Jurkat, Clone E6-1 (cell line): ENCODE results near the gene ZBTB16. TPM values are rescaled to one million over a fixed set of nuclear protein-coding genes. Genes with fewer than 3 reads are reported as not detected.

ENCODE experiments used
- DNase-seq: peaks from one replicate; pipeline ENCODE4 v3.0.0-alpha.2; 2011; ENCODE audit warnings: low read depth, low spot score
- H3K4me3 ChIP-seq: 2 replicates; pipeline ENCODE4 v1.5.1; 2011; ENCODE audit warnings: mild to moderate bottlenecking, low read length, control low read depth, moderate library complexity
- polyA plus RNA-seq: library from polyadenylated mRNA; unstranded; fragments of >200 nt; gene quantifications from one replicate; pipeline ENCODE4 v1.2.1, GENCODE V29; 2012; ENCODE audit warnings: missing spikeins; ENCODE audit not compliant: insufficient read length, insufficient read depth

Gene ZBTB16
- polyA plus RNA-seq, result 2.8 TPM

- H3K4me3 ChIP-seq, result peak within 1 kb of the TSS; percentile 46
- no peak for DNase-seq
These were observed at the start of gene ZBTB16 for GRCh38 chr11:114059278-114059983. Gene ZBTB16, plus strand, starts transcription at chr11:114059711. Its CDS starts 3,590 bp downstream, at chr11:114063301.

- no peak for DNase-seq
- no peak overlapping the region for H3K4me3 ChIP-seq
These were observed 48.6 kb upstream of the ZBTB16 start for GRCh38 chr11:114010931-114011330.

- no peak overlapping the region for H3K4me3 ChIP-seq
- no peak for DNase-seq
These were observed 48.1 kb upstream of the ZBTB16 start for GRCh38 chr11:114011443-114011842.

GRCh38 chr11:114015117-114015516, 44.4 kb upstream of the ZBTB16 start:
- no peak overlapping the region for H3K4me3 ChIP-seq
- no peak for DNase-seq

- no peak for DNase-seq
These were observed 42.5 kb upstream of the ZBTB16 start for GRCh38 chr11:114016986-114017385.

GRCh38 chr11:114017723-114018122, 41.8 kb upstream of the ZBTB16 start:
- no peak overlapping the region for H3K4me3 ChIP-seq
- no peak for DNase-seq

More at GRCh38 chr11:114016986-114017385, 42.5 kb upstream of the ZBTB16 start:
- H3K4me3 ChIP-seq, result no peak overlapping the region

GRCh38 chr11:114019046-114019445, 40.5 kb upstream of the ZBTB16 start:
- H3K4me3 ChIP-seq, result no peak overlapping the region
- DNase-seq, result no peak

GRCh38 chr11:114019574-114019973, 39.9 kb upstream of the ZBTB16 start:
- DNase-seq, result no peak
- no peak overlapping the region for H3K4me3 ChIP-seq

- H3K4me3 ChIP-seq, result no peak overlapping the region
- no peak for DNase-seq
These were observed 34.1 kb upstream of the ZBTB16 start for GRCh38 chr11:114025329-114025907.

GRCh38 chr11:114026355-114026754, 33.2 kb upstream of the ZBTB16 start:
- peak; percentile 91 for DNase-seq

GRCh38 chr11:114027391-114027790, 32.1 kb upstream of the ZBTB16 start:
- no peak for DNase-seq
- H3K4me3 ChIP-seq, result no peak overlapping the region

More at GRCh38 chr11:114026355-114026754, 33.2 kb upstream of the ZBTB16 start:
- H3K4me3 ChIP-seq, result no peak overlapping the region

GRCh38 chr11:114027926-114028325, 31.6 kb upstream of the ZBTB16 start:
- no peak overlapping the region for H3K4me3 ChIP-seq
- DNase-seq, result peak; percentile 15

- DNase-seq, result no peak
- H3K4me3 ChIP-seq, result no peak overlapping the region
These were observed 28.1 kb upstream of the ZBTB16 start for GRCh38 chr11:114031246-114031966.

- no peak for DNase-seq
- H3K4me3 ChIP-seq, result no peak overlapping the region
These were observed 27.6 kb upstream of the ZBTB16 start for GRCh38 chr11:114031967-114032320.

GRCh38 chr11:114033066-114033465, 26.4 kb upstream of the ZBTB16 start:
- no peak overlapping the region for H3K4me3 ChIP-seq
- DNase-seq, result no peak

- no peak overlapping the region for H3K4me3 ChIP-seq
- no peak for DNase-seq
These were observed 25.9 kb upstream of the ZBTB16 start for GRCh38 chr11:114033572-114033971.

GRCh38 chr11:114034956-114035355, 24.6 kb upstream of the ZBTB16 start:
- no peak overlapping the region for H3K4me3 ChIP-seq
- DNase-seq, result no peak

GRCh38 chr11:114036147-114036811, 23.2 kb upstream of the ZBTB16 start:
- no peak overlapping the region for H3K4me3 ChIP-seq
- no peak for DNase-seq

GRCh38 chr11:114036958-114037357, 22.6 kb upstream of the ZBTB16 start:
- H3K4me3 ChIP-seq, result no peak overlapping the region
- no peak for DNase-seq

GRCh38 chr11:114039551-114039950, 20.0 kb upstream of the ZBTB16 start:
- DNase-seq, result no peak
- H3K4me3 ChIP-seq, result no peak overlapping the region
